GM21576 (cell line): ENCODE measurements around the gene NADSYN1.

Experiments
- ATAC-seq: cut with Tn5 transposase; IDR thresholded peaks from one replicate; pipeline ENCODE4 v1.9.1; 2021; ENCODE audit warnings: mild to moderate bottlenecking, moderate library complexity; ENCODE audit not compliant: unreplicated experiment

The NADSYN1 gene

DNA sequence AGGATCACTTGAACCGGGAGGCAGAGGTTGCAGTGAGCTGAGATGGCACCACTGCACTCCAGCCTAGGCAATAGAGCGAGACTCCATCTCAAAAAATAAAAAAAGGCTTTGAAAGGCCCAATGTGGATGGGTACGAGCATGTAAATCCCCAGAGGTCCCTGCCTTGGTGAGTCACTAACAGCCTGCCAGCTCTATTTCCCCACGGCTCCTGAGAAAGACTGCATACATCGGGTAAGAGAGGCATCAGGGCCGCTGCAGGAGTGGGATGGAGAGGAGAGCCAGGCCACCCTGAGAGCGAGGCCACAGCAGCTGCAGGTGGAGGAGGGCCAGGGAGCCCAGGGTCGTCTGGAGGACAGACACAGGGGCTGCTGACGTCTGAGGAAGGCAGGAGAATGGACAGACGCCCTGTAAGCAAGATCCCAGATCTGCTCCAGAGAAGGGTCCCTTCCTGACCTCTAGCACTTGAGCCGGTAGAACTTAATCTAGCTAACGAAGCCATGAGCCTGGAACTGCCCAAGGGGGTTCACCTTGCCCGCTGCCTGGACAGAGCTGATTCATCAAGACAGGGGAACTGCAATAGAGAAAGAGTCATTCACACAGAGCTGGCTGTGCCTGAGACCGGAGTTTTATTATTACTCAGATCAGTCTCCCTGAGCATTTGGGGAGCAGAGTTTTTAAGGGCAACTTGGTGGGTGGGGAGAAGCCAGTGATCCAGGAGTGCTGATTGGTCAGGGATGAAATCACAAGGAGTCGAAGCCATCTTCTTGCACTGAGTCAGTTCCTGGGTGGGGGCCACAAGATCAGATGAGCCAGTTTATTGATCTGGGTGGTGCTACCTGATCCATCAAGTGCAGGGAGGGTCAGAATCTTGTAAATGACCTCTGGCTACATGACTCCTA lies 90.1 kb downstream of the NADSYN1 start:
- no peak for ATAC-seq

DNA sequence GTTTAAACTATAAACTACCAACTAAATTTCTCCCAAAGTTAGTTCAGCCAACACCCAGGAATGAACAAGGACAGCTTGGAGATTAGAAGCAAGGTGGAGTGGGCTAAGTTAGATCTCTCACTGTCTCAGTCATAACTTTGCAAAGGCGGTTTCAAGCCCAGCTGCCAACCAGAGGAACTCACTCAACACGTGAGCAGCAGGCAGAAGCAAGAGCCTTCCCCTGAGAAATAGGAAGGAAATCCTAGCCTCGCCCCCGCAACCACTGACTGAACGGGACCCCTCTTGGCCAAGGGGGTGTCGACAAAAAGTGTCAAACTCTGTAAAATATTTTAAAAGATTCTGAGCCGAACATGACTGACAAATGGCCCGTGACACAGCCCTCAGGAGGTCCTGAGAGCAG lies 90.9 kb downstream of the NADSYN1 start:
- no peak for ATAC-seq

GRCh38 chr11:71544525-71545214 lies 91.7 kb downstream of the NADSYN1 start:
- ATAC-seq: no peak

DNA sequence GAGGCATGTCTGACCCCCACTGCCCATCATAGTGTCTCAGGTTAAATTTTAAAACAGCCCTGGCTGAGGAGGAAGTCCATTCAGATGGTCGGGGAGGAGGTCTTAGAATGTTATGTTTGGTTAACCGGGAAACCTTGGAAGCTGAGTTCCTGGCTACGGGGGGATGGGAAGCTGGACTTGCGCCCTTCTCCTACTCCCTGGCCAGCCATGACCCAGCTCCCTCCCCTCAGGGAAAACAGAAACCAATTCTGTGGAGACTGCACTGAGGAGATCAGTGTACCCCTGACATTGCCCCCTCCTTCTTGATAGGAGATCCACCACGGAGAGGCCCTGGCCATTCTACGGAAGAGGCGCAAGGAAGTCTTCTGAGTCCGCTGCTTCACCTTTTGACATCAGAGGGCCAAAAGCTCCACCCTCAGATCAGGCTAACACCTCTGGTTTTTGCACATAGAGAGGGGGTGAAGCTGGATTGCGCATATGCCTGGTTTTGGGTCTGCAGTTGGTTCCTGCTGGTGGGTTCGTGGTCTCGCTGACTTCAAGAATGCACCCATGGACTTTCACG lies 92.5 kb downstream of the NADSYN1 start:
- no peak for ATAC-seq

DNA sequence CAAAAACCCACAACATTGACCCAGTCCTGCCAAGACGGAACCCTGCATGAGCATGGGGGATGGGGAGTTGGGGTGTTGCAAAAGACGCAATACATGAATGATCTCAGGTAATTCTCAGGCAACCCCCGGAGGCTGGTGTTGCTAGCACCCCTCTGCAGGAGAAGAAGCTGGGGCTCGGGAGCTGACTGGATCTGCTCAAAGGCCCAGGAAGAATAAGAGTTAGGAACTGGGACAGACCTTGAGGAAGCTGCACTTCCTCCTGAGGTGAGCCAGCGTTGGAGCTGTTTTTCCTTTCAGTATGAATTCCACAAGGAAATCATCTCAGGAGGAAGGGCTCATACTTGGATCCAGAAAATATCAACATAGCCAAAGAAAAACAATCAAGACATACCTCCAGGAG lies 95.1 kb downstream of the NADSYN1 start, which contains the start of gene KRTAP5-9:
TSS of gene KRTAP5-9 (plus strand) at position 301 of the 400 bp plus-strand sequence. CDS start 238 bp downstream, outside the sequence.
- ATAC-seq: no peak

DNA sequence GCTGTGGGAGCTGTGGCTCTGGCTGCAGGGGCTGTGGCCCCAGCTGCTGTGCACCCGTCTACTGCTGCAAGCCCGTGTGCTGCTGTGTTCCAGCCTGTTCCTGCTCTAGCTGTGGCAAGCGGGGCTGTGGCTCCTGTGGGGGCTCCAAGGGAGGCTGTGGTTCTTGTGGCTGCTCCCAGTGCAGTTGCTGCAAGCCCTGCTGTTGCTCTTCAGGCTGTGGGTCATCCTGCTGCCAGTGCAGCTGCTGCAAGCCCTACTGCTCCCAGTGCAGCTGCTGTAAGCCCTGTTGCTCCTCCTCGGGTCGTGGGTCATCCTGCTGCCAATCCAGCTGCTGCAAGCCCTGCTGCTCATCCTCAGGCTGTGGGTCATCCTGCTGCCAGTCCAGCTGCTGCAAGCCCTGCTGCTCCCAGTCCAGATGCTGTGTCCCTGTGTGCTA lies 95.7 kb downstream of the NADSYN1 start:
- ATAC-seq: no peak
